Smooth muscle cell (in vitro differentiated cells): ENCODE measurements around the gene RNPEPL1. TPM values are rescaled to one million over a fixed set of nuclear protein-coding genes. Genes with fewer than 3 reads are reported as not detected.

Experiments
- DNase-seq: peaks from one replicate; lab custom pipeline; 2025; ENCODE audit not compliant: unreplicated experiment; lab: John Stamatoyannopoulos, UW
- H2AFZ ChIP-seq: fragments of 200-600 bp; sonication (generic); 2 replicates; pipeline ENCODE4 v1.6.0; 2016; ENCODE audit warnings: antibody characterized with exemption, low read depth, mild to moderate bottlenecking
- H3F3A ChIP-seq: fragments of 200-600 bp; sonication (generic); 2 replicates; pipeline ENCODE4 v1.6.0; 2017; ENCODE audit warnings: antibody characterized with exemption, low read depth
- H3K27ac ChIP-seq: fragments of 200-600 bp; sonication (generic); 2 replicates; pipeline ENCODE4 v1.5.1; 2016; ENCODE audit warnings: low read depth, mild to moderate bottlenecking
- H3K27me3 ChIP-seq: fragments of 200-600 bp; sonication (generic); 2 replicates; pipeline ENCODE4 v1.6.1; 2016; ENCODE audit warnings: low read depth, mild to moderate bottlenecking
- H3K36me3 ChIP-seq: fragments of 200-600 bp; sonication (generic); 2 replicates; pipeline ENCODE4 v1.5.1; 2016; ENCODE audit warnings: low read depth
- H3K4me1 ChIP-seq: fragments of 200-600 bp; sonication (generic); 2 replicates; pipeline ENCODE4 v1.5.1; 2016; ENCODE audit warnings: low read depth
- H3K4me2 ChIP-seq: fragments of 200-600 bp; sonication (generic); 2 replicates; pipeline ENCODE4 v1.6.0; 2016; ENCODE audit warnings: mild to moderate bottlenecking
- H3K4me3 ChIP-seq: fragments of 200-600 bp; sonication (generic); 2 replicates; pipeline ENCODE4 v1.5.1; 2016; ENCODE audit warnings: mild to moderate bottlenecking
- H3K79me2 ChIP-seq: fragments of 200-600 bp; sonication (generic); 2 replicates; pipeline ENCODE4 v1.6.0; 2016; ENCODE audit warnings: low read depth, mild to moderate bottlenecking
- H3K9ac ChIP-seq: fragments of 200-600 bp; sonication (generic); 2 replicates; pipeline ENCODE4 v1.6.0; 2016; ENCODE audit warnings: low read depth
- H3K9me3 ChIP-seq: fragments of 200-600 bp; sonication (generic); replicated peaks from 2 replicates; pipeline ENCODE4 v1.5.1; 2016; ENCODE audit warnings: low read depth
- H4K20me1 ChIP-seq: fragments of 200-600 bp; sonication (generic); 2 replicates; pipeline ENCODE4 v1.6.0; 2016; ENCODE audit warnings: low read depth
- WGBS: methylation state at CpG from one replicate; pipeline ENCODE4 v1.1.7; 2016; ENCODE audit warnings: low lambda C conversion rate; 5-methylcytosine and 5-hydroxymethylcytosine counted together
- polyA plus RNA-seq: library from polyadenylated mRNA; unstranded; fragments of >200 nt; fragmentation: Nextera tagmentation; extraction: Ambion mirVana; gene quantifications from 2 replicates; pipeline ENCODE4 v1.2.1, GENCODE V29; 2016
- total RNA-seq: library from RNA; depleted of rRNA; stranded (reverse); fragments of >200 nt; gene quantifications from 2 replicates; pipeline ENCODE4 v1.2.3, GENCODE V29; 2014
- TF ChIP-seq, protein P1 (sequence below): fragments of 200-600 bp; sonication (generic); IDR thresholded peaks from 2 replicates; pipeline ENCODE4 v1.5.1; 2017; ENCODE audit warnings: borderline replicate concordance, mild to moderate bottlenecking, antibody characterized with exemption; ENCODE audit not compliant: insufficient read depth, poor library complexity, severe bottlenecking

RNPEPL1 gene
- total and polyA plus RNA-seq, 2 experiments from 2014 or later: 15.3 to 40.9 TPM

DNA sequence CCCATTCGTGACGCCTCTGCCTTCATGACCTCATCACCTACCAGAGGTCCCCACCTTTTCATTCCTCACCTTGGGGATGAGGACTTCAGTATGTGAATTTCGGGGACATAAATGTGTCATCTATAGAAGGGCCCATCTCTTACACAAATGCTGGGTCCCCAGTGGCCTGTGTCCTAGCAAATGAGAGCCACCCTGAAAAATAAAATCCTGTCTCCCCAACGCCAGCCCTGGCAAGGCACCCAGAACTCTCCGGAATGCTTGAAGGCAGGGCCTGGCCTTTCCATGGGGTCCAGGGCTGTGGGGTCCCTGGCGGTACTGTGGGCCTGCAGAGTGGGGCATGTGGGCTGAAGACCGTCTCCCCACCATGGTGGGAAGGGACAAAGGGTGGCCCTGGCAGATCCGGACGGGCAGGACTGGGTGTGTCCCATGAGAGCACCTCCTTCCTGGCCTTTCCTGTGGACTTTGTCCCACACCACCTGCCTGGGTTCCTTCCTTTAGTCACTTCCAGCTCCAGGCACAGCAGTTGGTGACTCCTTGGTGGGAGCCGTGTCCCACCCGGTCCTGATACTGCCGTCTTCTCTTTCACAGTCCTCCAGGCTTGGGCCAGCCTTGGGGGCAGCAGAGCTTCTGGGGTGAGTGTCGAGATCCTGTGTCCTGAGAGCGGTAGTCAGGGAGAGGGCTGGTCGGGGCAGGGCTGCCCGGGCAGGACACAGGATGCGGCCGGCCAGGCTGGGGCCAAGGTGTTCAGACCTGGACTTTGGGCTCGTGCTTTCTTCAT lies 36.8 kb downstream of the RNPEPL1 start:
- H4K20me1 ChIP-seq: no peaks in the 10 kb centered on the region
- H3K9me3 ChIP-seq: no peaks in the 10 kb centered on the region
- no peaks in the 10 kb centered on the region for H3K4me1 ChIP-seq
- WGBS: 92% methylated on average over 19 of the region's 19 CpGs
- DNase-seq: no peak
- H3K4me3 ChIP-seq: no peak overlapping the region
- H3K9ac ChIP-seq: no peak overlapping the region
- no peaks in the 10 kb centered on the region for H3K36me3 ChIP-seq
- no peaks in the 10 kb centered on the region for H3K79me2 ChIP-seq
- H3K27me3 ChIP-seq: no peaks in the 10 kb centered on the region
- H3K27ac ChIP-seq: no peak overlapping the region
- H3K4me2 ChIP-seq: no peak overlapping the region
- H3F3A ChIP-seq: no peaks in the 10 kb centered on the region
- TF ChIP-seq, protein P1, sequence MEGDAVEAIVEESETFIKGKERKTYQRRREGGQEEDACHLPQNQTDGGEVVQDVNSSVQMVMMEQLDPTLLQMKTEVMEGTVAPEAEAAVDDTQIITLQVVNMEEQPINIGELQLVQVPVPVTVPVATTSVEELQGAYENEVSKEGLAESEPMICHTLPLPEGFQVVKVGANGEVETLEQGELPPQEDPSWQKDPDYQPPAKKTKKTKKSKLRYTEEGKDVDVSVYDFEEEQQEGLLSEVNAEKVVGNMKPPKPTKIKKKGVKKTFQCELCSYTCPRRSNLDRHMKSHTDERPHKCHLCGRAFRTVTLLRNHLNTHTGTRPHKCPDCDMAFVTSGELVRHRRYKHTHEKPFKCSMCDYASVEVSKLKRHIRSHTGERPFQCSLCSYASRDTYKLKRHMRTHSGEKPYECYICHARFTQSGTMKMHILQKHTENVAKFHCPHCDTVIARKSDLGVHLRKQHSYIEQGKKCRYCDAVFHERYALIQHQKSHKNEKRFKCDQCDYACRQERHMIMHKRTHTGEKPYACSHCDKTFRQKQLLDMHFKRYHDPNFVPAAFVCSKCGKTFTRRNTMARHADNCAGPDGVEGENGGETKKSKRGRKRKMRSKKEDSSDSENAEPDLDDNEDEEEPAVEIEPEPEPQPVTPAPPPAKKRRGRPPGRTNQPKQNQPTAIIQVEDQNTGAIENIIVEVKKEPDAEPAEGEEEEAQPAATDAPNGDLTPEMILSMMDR: no peak
- no peak overlapping the region for H2AFZ ChIP-seq

GRCh38 chr2:240605867-240606743 lies 37.8 kb downstream of the RNPEPL1 start:
- Histone ChIP-seq H3K4me1 (no peaks in the 10 kb centered on the region), H3K9me3 (no peaks in the 10 kb centered on the region), H3K9ac (no peak overlapping the region), H2AFZ (no peak overlapping the region), H3K36me3 (no peaks in the 10 kb centered on the region), H3K27me3 (no peaks in the 10 kb centered on the region), H3F3A (no peaks in the 10 kb centered on the region), H4K20me1 (no peaks in the 10 kb centered on the region), H3K4me2 (no peak overlapping the region), H3K27ac (no peak overlapping the region), H3K79me2 (no peaks in the 10 kb centered on the region), H3K4me3 (no peak overlapping the region)
- TF ChIP-seq, protein P1: no peak
- WGBS: 91% methylated on average over 12 of the region's 12 CpGs
- no peak for DNase-seq

DNA sequence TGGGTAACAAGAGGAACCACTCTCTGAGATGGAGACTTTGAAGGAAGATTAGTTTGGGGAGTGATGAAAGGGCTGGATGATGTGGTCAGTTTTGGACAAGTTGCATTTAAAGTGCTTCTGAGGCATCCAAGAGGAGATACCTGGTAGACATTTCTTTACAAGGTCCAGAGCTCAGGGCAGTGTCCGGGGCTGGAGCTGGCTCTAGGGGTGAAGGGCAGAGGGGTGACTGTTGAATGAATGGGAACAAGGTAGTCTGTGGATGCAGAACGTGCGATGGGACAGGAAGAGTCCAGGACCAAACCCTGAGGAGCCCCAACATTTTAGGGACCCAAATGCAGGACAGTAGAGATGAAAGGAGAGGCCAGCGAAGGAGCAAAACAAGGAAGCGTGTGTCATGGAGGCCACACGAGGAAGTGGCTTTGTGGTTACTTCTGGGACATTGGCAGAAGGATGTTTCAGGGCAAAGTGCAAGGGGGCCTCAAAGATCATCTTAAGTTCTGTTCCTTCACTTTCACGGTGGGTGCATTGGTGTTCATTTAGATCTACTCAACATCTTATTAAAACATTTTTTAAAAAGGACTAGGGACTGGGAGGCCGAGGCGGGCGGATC lies 43.4 kb downstream of the RNPEPL1 start:
- H4K20me1 ChIP-seq: no peaks in the 10 kb centered on the region
- no peak overlapping the region for H3K4me3 ChIP-seq
- no peaks in the 10 kb centered on the region for H3K27me3 ChIP-seq
- no peak overlapping the region for H3K9ac ChIP-seq
- H3K4me1 ChIP-seq: no peaks in the 10 kb centered on the region
- no peak overlapping the region for H3K27ac ChIP-seq
- 94% methylated on average over 10 of the region's 10 CpGs for WGBS
- H3F3A ChIP-seq: no peaks in the 10 kb centered on the region
- TF ChIP-seq, protein P1: no peak
- H2AFZ ChIP-seq: no peak overlapping the region
- no peak overlapping the region for H3K4me2 ChIP-seq
- no peaks in the 10 kb centered on the region for H3K36me3 ChIP-seq
- H3K79me2 ChIP-seq: no peaks in the 10 kb centered on the region
- no peak for DNase-seq
- H3K9me3 ChIP-seq: no peaks in the 10 kb centered on the region
